Right lobe of liver (tissue), 6 donors: ENCODE measurements around the gene KRT72. TPM values are rescaled to one million over a fixed set of nuclear protein-coding genes. Genes with fewer than 3 reads are reported as not detected.

Source experiments
- ATAC-seq, 4 donors: fragments of 200-7000 bp; cut with Tn5 transposase; one replicate each; pipeline ENCODE4 v1.9.1; 2020; ENCODE audit warnings: mild to moderate bottlenecking in 4 of 4, moderate library complexity in 4 of 4
- DNase-seq, 3 donors: peaks; one replicate each; pipeline ENCODE4 v3.0.0-alpha.2; 2020
- H3K27ac ChIP-seq, 3 donors: fragments of 200-600 bp; one replicate each; pipeline ENCODE4 v1.8.0; 2022
- H3K27me3 ChIP-seq, 2 donors: fragments of 200-600 bp; one replicate each; pipeline ENCODE4 v1.8.0; 2022
- H3K36me3 ChIP-seq, 4 donors: fragments of 200-600 bp; sonication (generic) in 1 of 4; one replicate each; pipeline versions ENCODE4 v1.5.1 to v1.8.0; 2017 to 2022; ENCODE audit warnings: control low read depth in 1 of 4
- H3K4me1 ChIP-seq, 4 donors: fragments of 200-600 bp; sonication (generic) in 1 of 4; one replicate each; pipeline versions ENCODE4 v1.5.1 to v1.8.0; 2017 to 2022; ENCODE audit warnings: control low read depth in 1 of 4
- H3K4me3 ChIP-seq, 3 donors: fragments of 200-600 bp; one replicate each; pipeline ENCODE4 v1.8.0; 2022
- H3K9me3 ChIP-seq, 4 donors: fragments of 200-600 bp; sonication (generic) in 1 of 4; one replicate each; pipeline versions ENCODE4 v1.5.1 to v1.8.0; 2017 to 2022; ENCODE audit warnings: control low read depth in 1 of 4
- CTCF ChIP-seq, 4 donors: fragments of 200-600 bp in 3 of 4; fragments of 450-650 bp in 1 of 4; IDR thresholded peaks; one replicate each; pipeline versions ENCODE4 v1.5.1 to v1.8.0; 2016 to 2022; ENCODE audit warnings: antibody characterized with exemption in 4 of 4, mild to moderate bottlenecking in 2 of 4
- POLR2A ChIP-seq: fragments of 450-650 bp; IDR thresholded peaks from one replicate; pipeline ENCODE4 v1.6.1; 2017; ENCODE audit warnings: antibody characterized with exemption, mild to moderate bottlenecking
- WGBS: methylation state at CpG from one replicate; pipeline ENCODE4 v1.1.6; 2018; ENCODE audit warnings: low coverage, low lambda C conversion rate; ENCODE audit not compliant: insufficient coverage; ENCODE audit errors: missing lambda C conversion rate; 5-methylcytosine and 5-hydroxymethylcytosine counted together
- intact Hi-C, 2 donors: fragments of 100-400 bp; cut with DNase I; formaldehyde crosslinking; loops; one replicate each; pipeline versions ENCODE4 v1.11.2 to v1.14.1; 2022
- total RNA-seq, 6 experiments: library from RNA; depleted of rRNA in 2 of 6; stranded (reverse); fragments of >200 nt in 2 of 6; fragmentation: NEBNext Ultra II Directional in 3 of 6; extraction: Animal tissue kit (Norgen Biotek cat#: 25700) in 3 of 6; gene quantifications; one replicate each; pipeline versions ENCODE4 v1.1.0 to v1.2.4, GENCODE V29; 2016 to 2023
- donor health status: DM: no; HTN: yes; CAD: no.
- donor health status: DM: no; HTN: no; CAD: no.
- donor health status: DM: no; HTN: no; CAD: no.
- donor health status: DM: no; HTN: yes; CAD: no.
- donor health status: DM: no; HTN: yes; CAD: no.

KRT72 gene
- total RNA-seq, 6 experiments from 2014 or later, result not detected

- DNase-seq, result no peak
- 80% methylated on average over 9 of the region's 12 CpGs for WGBS
- Histone ChIP-seq H3K27me3 (no peaks in the 10 kb centered on the region), H3K4me3 (no peak overlapping the region), H3K9me3 (no peaks in the 10 kb centered on the region), H3K36me3 (no peaks in the 10 kb centered on the region), H3K4me1 (no peaks in the 10 kb centered on the region), H3K27ac (no peak overlapping the region)
- no peak for ATAC-seq
- intact Hi-C loops, result no loop called here
- TF ChIP-seq POLR2A (no peak), CTCF (IDR thresholded peaks at IDR 0.05) (no peak)
These were observed 28.2 kb upstream of the KRT72 start for GRCh38 chr12:52629281-52630007.

DNA sequence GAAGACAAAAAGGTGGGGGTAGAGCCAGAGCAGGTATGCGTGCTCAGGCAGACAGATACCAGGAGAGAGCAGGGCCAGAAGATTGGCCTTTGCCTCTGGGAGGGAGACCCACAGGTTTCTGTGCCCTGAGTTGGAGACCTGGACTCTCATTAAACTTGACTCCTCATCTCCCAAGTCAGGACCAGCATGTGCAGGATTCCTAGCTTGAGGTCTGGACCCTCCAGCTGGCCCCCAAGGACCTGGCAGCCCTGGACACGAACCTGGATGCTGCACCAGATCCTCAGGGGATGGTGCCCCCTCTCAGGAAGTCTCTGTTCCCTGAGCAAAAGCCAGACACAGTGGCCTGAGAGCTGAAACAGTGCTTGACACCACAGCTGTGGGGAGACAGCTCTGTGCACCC lies 27.6 kb upstream of the KRT72 start:
- H3K4me3 ChIP-seq, result no peak overlapping the region
- ATAC-seq (no peak), DNase-seq (no peak)
- intact Hi-C loops, result no loop called here
- no peaks in the 10 kb centered on the region for H3K36me3 ChIP-seq
- no peaks in the 10 kb centered on the region for H3K4me1 ChIP-seq
- no peak overlapping the region for H3K27ac ChIP-seq
- H3K27me3 ChIP-seq, result no peaks in the 10 kb centered on the region
- no peaks in the 10 kb centered on the region for H3K9me3 ChIP-seq
- TF ChIP-seq CTCF (IDR thresholded peaks at IDR 0.05) (no peak), POLR2A (no peak)
- WGBS, result no CpG with 5 or more reads among the region's 2 CpGs

DNA sequence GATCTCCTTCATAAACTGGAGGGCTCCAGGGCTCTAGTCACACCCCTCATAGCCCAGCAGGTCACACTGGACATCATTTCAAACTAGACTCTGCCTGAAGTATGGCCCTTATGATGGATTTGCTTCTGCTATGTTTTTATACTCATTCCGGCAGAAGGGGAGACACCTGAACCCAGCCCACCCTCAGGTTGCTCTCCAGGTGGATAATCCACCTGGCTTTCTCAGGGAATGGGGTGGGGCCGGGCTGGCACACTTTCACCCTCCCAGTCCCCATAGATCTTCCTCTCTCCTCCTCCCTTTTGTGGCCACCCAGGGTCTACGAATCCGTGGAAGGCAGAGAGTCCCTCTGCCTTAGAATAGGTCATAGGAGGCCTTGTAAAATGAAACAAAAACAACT lies 26.8 kb upstream of the KRT72 start:
- Histone ChIP-seq H3K4me3 (no peak overlapping the region), H3K36me3 (no peaks in the 10 kb centered on the region), H3K27me3 (no peaks in the 10 kb centered on the region), H3K27ac (no peak overlapping the region), H3K9me3 (no peaks in the 10 kb centered on the region), H3K4me1 (no peaks in the 10 kb centered on the region)
- DNase-seq (no peak), ATAC-seq (no peak)
- no peak for TF ChIP-seq CTCF (IDR thresholded peaks at IDR 0.05)
- TF ChIP-seq POLR2A, result no peak
- intact Hi-C loops, result no loop called here
- 53% methylated on average over 3 of the region's 4 CpGs for WGBS

- Histone ChIP-seq H3K4me1 (no peaks in the 10 kb centered on the region), H3K9me3 (no peaks in the 10 kb centered on the region), H3K36me3 (no peaks in the 10 kb centered on the region), H3K27ac (no peak overlapping the region), H3K4me3 (no peak overlapping the region), H3K27me3 (no peaks in the 10 kb centered on the region)
- no peak for DNase-seq
- intact Hi-C loops, result no loop called here
- whole genome bisulfite sequencing, result 44% methylated on average over 2 of the region's 2 CpGs
- ATAC-seq, result no peak
- TF ChIP-seq POLR2A, result no peak
- TF ChIP-seq CTCF (IDR thresholded peaks at IDR 0.05), result no peak
These were observed 26.3 kb upstream of the KRT72 start for GRCh38 chr12:52627395-52628110.
